Fibroblast of skin of right quadriceps (primary cell): ENCODE results near the gene PLEKHA5.
"Not testable (repeated sequence)": the region's sequence is repeated elsewhere in the genome, so short reads cannot be mapped to it uniquely, and the experiment has no call there.

Experiments used
- DNase-seq: peaks from one replicate; pipeline ENCODE4 v3.0.0-alpha.2; 2013

The PLEKHA5 gene

GRCh38 chr12:19351346-19351745 lies 221.8 kb downstream of the PLEKHA5 start:
- DNase-seq = no peak

- peak; percentile 53 for DNase-seq
Observed at GRCh38 chr12:19369691-19370148, 240.2 kb downstream of the PLEKHA5 start.

DNA sequence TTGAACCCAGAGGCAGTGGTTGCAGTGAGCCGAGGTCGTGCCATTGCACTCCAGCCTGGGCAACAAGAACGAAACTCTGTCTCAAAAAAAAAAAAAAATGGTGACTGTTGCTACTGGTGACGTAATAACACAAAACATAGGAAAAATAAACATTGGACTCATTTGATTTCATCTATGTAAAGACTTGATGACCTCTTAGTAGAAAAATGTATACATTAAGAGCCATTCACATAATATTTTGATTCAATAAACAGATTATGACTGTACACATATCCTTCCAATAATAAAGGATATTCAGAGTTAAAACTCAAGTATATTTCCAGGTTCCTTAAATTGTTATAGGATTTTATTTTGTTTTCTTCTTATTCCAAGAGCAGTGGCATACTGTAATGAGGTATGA lies 244.1 kb downstream of the PLEKHA5 start:
- DNase-seq = peak; percentile 34

- DNase-seq = no peak
Observed at GRCh38 chr12:19375888-19376287, 246.4 kb downstream of the PLEKHA5 start.

- no peak for DNase-seq
Observed at GRCh38 chr12:19376691-19377090, 247.2 kb downstream of the PLEKHA5 start.

GRCh38 chr12:19382111-19382526 lies 252.6 kb downstream of the PLEKHA5 start:
- peak; percentile 86 for DNase-seq

- DNase-seq = no peak
Observed at GRCh38 chr12:19382563-19382962, 253.0 kb downstream of the PLEKHA5 start.

GRCh38 chr12:19387161-19387560 lies 257.6 kb downstream of the PLEKHA5 start:
- no peak for DNase-seq

DNA sequence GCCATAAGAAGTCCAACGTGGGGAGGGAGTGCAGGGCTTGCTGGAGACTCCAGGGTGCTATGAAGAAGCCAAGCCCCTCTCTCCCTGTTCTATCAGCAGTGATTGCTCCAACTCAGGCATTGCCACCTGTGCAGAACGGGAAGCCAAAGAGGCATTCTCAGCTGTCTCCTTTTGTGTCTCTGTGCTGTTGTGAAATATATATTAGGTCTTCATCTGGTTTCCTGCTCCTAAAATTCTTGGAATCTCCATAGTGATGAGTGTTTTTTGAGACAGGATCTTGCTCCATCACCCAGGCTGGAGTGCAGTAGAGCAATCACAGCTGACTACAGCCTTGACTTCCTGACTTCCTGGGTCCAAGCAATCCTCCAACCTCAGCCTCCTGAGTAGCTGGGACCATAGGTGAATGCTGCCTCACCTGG lies 258.6 kb downstream of the PLEKHA5 start:
- no peak for DNase-seq

GRCh38 chr12:19390051-19390598 lies 260.6 kb downstream of the PLEKHA5 start:
- DNase-seq = no peak

GRCh38 chr12:19392644-19393043 lies 263.1 kb downstream of the PLEKHA5 start:
- not testable (repeated sequence) for DNase-seq

GRCh38 chr12:19394385-19394784 lies 264.9 kb downstream of the PLEKHA5 start:
- DNase-seq = no peak

DNA sequence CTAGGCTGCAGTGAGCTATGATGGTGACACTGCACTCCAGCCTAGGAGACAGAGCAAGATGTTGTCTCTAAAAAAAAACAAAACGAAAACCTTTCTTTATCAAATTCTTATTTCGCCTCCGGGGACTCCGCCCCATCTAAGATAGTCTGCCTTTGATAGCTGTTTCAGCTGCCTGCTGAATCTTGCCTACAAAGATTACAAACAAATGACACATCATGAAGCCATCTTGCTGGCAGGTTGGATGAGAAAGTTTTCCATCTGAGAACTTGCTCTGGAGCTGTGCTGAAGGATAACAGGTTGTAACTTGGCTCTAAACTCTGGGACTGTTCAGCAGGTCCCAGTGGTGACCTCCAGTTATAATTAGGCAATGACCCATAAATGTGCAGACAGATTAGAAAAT lies 268.0 kb downstream of the PLEKHA5 start:
- no peak for DNase-seq

DNA sequence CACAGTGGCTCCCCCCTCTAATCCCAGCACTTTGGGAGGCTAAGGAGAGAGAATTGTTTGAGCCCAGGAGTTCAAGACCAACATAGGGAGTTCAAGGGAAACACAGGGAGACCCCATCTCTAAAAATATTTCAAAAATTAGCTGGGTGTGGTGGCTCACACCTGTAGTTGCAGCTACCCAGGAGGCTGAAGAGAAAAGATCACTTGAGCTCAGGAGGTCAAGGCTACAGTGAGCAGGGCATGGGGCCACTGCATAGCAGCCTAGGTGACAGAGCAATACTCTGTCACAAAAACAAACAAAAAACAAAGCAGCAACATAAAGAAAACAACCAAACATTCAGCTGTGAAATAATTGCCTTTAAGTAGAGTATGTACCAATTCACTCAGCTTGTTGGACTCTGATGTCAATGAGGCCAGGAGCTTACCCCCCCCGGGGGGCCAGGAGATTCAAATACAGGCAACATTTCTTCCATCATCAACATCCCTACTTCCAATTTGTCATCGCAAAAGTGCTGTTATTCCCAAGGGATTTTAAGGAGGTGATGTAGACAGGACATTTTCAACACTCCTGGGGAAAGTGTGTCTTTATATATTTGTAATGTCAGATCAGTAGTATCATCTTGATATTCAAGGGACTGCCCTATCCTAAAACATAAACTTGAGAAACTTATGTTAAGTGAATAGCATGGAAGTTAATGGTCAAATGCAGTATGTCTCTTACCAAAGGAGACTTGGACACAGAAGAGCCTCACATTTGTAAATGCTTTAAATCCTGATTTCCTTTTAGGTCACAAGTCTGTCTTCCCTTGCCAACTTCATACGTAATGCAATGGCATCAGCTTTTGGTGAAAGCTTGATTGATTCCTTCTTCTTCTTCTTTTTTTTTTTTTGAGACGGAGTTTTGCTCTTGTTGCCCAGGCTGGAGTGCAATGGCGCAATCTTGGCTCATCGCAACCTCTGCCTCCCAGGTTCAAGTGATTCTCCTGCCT lies 269.1 kb downstream of the PLEKHA5 start:
- peak; percentile 21 for DNase-seq

GRCh38 chr12:19400649-19401285 lies 271.2 kb downstream of the PLEKHA5 start:
- not testable (repeated sequence) for DNase-seq

DNA sequence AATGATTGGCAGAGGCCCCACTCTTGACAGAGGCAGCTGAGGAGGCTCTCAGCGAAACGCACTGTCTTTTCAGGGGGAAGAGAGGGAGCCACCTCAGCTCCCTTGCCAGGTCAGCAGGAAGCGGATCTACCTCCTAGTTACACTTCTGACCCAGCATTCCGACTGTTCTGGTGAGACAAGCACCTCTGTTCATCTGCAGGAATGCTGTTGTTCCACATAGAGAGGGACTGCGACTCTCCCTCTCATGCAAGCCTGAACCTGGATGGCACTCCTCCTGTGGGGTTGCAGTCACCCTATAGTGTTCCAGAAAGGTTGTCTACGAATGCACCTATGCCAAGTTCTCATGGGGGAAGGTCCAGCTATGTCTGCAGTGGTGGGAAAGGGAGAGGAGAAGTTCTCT lies 272.7 kb downstream of the PLEKHA5 start:
- no peak for DNase-seq

- DNase-seq = no peak
Observed at GRCh38 chr12:19402743-19403431, 273.4 kb downstream of the PLEKHA5 start.

GRCh38 chr12:19404242-19404880 lies 274.8 kb downstream of the PLEKHA5 start:
- no peak for DNase-seq

DNA sequence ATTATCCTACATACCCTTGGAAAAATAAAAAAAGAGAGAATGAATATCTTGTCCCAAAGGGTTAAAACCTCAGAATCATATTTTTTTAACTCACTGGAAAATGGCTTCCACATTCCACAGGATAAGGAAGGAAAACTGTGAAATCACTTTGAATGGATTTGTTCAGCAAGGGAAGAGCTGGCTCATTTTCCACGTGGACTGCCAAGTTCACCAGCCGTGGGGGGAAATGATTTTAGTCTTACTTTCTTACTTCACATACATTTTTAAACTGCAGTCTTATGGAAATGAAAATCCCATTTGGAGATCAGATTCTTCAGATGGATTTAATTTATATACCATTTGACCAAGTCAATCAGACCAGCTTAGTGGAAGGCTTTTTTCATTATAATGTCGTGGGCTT lies 279.8 kb downstream of the PLEKHA5 start:
- DNase-seq = peak; percentile 31

- DNase-seq = peak; percentile 23
Observed at GRCh38 chr12:19410211-19410610, 280.7 kb downstream of the PLEKHA5 start.

GRCh38 chr12:19410629-19411185 lies 281.2 kb downstream of the PLEKHA5 start:
- DNase-seq = no peak
